GM19455 (cell line): ENCODE results near the gene SLC25A29.
"Not testable (repeated sequence)": the region's sequence is repeated elsewhere in the genome, so short reads cannot be mapped to it uniquely, and the experiment has no call there.

ENCODE experiments used
- ATAC-seq: cut with Tn5 transposase; IDR thresholded peaks from one replicate; pipeline ENCODE4 v1.9.1; 2021; ENCODE audit not compliant: unreplicated experiment

Gene SLC25A29, protein sequence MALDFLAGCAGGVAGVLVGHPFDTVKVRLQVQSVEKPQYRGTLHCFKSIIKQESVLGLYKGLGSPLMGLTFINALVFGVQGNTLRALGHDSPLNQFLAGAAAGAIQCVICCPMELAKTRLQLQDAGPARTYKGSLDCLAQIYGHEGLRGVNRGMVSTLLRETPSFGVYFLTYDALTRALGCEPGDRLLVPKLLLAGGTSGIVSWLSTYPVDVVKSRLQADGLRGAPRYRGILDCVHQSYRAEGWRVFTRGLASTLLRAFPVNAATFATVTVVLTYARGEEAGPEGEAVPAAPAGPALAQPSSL

DNA sequence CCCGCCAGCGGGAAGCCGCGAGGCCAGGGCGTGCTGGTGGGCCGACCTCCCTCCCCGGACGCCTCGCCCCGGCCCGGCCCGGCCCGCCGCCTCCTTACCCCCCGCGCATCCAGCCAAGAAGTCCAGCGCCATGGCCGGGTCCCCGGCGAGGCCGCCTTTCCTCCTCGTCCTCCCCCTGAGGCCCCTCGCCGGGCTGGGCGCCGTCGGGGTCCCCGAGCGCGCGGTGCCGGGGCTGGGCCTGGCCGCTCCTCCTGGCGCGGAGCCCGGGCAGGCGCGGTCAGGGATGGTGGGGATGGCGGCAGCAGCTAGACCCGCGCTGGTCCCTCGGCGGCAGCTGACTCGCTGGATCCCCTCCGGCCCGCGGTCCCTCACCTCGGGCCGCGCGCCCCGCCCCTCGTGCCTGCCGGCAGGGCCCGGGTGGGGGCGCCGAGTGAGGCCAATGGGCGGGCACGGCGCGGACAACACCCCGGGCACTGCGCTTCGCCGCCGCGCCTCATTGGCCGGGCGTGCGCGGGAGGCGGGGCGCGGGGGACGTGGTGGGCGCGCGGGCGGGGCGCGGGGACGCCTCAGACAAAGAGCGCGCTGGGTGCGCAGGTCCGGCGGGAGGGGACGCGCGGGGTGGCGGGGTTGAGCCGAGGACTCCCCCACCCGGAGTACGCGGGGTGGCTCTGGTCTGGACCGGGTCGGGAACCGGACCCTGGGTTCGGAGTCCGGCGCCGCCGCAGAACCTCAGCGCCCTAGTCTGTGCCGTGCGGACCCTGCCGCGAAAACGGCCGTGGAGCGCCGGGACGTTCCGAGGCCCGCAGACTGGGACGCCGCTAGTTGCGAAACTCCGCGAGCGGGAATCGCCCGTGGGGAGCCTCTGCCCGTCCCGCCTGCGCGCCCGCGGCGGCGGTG is at the start of gene SLC25A29:
Gene SLC25A29 (minus strand): TSS at position 344 of the 897 bp plus-strand sequence. CDS start 212 bp downstream, at position 132.
- ATAC-seq: peak; percentile 88

DNA sequence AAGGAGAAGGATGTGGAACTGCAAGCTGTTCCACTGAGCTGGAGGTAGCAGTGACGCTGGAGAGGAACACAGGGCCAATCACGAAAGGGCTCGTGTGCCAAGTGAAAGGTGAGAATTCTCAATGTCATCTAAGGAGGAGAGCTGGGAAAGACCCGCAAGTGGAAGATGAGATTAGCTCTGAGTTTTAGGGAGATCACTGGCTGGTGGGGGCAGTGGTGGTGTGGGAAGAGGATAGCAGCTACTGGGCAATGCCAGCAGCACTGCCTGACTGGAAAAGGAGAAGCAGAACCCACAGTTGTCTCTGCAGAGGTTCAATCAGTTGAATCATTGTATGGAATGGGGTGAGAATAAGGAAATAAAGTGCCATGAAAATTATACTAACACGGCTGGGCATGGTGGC is 44.7 kb upstream of the SLC25A29 start:
- ATAC-seq: no peak

DNA sequence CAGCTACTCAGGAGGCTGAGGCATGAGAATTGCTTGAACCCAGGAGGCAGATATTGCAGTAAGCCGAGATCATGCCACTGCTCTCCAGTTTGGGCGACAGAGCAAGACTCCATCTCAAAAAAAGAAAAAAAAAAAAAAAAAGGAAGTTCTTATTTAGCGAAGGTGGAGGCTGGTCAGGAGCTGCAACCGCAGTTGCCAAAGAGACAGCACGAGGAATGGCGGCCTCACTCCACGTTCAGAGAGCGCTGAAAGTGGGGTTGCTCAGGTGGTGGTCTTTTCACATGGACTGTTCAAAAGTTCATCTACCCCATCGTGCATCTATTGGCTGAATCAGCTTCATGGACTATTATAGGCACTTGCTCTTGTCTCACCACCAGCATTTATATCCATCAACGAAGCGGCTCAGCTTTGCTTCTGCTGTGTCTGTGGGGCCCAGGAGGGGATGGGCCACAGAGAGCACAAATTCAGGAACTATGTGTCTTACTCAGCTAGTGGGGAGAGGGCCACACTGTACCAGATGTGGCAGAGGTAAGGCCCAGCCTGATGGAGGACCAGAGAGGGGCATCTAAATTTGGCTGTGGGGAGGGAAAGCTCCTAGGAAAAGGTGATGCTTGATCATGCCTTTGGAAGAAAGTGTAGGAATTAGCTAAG is 44.2 kb upstream of the SLC25A29 start:
- ATAC-seq: no peak

DNA sequence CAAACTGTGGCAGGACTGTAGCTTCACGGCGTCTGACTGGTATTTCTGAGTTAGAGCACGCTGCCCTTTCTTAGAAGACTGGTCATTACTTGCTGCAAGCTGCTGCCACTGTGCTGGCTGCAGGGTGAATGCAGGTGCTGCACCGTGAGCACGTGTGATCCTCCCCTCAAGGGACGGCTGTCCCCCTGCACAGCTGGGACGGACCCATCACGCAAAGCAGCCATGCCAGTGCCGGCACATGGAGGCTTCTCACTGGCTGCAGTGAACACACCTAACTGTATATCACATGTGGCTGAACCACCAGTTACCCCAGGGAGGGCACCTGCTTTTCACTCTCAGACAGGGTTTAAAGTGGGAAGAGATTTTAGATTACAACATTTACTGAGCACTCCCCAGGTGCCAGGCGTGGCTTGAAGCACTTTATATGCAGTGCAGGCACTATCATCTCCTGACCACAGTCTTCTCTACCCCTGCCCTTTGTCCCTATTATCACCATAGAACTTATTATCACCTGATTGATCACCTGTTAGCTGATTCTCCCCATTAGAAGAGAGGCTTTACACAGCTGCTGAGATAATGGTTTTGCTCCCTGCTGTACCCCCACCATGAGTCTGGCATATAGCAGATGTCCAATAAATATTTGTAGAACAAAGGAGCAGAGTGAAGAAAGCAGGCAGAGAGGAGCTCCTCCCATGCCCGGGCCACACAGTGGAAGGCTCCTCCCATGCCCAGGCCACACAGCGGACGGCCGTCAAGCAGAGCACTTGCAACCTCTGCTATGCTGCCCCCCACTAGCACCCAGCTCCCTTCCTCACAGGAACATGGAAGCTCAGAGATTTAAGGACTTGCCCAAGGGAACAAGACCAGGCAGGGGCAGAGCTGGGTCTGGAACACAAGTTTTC is 42.8 kb upstream of the SLC25A29 start:
- no peak for ATAC-seq

DNA sequence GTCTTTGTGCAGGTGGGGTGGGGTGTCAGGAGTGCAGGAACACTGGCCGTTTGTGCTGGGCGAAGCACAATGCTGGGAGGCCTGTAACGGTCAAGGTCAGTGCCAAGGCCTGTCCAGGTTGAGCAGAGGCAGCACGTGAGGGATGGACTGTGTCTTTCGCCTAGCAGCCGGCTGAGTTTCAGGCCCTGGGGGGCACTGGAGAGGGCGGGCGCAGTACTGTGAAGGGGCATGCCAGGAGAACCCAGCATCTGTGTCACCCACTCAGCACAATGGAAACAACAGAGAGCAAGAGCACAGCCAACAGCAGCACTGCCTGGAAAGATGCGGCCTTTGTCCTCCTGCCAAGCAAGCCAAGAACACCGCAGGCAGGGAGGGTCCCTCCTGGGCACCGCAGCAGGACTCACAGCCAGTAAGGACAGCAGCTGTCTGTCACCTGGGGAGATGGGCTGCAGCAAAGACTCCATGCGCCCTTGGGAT is 42.0 kb upstream of the SLC25A29 start:
- no peak for ATAC-seq

DNA sequence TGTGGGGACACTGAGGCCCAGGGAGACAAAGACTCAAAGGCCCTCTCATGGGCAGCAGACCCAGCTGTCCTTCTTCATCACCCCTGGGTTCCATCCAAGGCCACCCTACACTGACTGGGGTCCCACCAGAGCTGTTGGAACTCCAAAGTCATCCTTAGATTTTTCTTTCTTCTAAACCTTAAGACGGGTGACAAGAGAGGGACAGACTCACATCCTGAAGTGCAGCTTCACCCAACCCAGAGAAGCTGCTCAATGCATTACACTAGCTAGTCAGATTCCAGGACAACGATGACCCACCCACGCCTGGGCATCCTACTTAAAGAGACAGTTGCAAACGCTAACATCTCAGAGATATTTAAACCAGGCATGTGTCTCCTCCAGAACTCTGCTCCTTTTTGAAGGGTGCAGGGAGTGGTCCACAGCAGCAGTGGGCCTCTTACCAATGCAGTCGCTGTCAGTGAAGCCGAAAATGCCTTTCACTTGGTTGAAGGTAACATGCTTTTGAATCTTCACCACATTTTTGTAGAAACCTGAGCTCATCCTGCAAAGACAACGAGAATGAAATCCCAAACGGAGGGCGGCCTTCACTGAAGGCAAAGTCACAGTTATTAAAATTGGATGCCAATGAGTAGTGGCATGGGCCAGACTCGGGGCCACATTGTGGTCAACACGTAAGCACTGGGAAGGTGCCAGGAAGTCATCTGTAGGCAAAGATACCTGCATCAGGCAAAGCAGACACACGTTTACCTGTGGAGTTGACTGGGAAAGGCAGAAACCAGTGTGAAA is 40.3 kb upstream of the SLC25A29 start:
- ATAC-seq: no peak

DNA sequence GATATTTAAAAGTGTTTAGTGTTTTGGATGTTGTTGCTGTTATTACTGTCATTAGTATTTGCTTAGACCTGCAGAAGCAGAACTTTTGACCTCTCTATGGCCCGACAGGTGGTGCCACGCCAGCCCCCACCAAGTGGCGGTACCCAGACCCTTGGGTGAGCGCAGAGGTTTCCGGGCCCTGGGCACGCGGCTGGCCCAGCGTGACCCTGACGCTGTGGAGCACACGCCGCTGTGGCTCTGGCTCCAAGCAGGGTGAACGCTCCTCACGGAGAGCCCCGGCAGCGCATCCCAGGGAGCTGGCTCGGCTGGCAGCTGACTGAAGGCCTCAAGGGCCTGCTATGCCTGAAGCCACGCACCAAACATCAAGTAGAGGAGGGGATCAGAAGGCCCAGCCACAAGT is 39.5 kb upstream of the SLC25A29 start:
- no peak for ATAC-seq

DNA sequence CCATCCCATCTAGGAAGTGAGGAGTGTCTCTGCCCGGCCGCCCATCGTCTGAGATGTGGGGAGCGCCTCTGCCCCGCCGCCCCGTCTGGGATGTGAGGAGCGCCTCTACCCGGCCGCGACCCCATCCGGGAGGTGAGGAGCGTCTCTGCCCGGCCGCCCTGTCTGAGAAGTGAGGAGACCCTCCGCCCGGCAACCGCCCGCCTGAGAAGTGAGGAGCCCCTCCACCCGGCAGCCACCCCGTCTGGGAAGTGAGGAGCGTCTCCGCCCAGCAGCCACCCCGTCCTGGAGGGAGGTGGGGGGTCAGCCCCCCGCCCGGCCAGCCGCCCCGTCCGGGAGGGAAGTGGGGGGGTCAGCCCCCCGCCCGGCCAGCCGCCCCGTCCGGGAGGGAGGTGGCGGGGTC is 38.4 kb upstream of the SLC25A29 start:
- ATAC-seq: not testable (repeated sequence)

DNA sequence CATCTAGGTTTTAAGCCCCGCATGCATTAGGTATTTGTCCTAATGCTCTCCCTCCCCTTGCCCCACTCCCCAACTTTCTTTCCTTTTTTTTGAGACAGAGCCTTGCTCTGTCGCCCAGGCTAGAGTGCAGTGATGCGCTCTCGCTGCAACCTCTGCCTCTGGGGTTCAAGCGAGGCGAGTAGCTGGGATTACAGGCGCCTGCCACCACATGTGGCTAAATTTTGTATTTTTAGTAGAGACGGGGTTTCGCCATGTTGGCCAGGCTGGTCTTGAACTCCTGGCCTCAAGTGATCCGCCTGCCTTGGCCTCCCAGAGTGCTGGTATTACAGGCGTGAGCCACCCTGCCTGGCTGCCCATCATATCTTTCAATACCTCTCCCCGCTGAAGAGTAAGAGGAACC is 36.6 kb upstream of the SLC25A29 start:
- not testable (repeated sequence) for ATAC-seq

DNA sequence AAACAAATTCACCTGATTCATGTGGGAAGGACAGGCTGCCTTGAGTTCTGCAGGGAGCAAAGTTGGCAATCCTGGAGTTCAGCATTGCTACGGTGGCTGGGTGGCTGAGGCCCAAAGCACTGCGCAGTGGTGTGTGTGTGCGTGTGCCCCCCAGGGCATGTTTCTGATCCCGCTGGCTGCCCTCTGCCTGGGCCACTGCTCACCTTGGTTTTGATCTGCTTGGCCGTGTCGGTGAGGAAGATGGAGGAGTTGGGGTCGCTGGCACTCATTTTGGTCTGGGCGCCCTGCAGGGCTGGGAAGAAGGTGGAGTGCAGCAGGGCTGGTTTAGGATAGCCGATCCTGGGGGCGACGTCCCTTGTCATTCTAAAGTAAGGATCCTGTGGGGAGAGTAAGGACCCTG is 36.0 kb upstream of the SLC25A29 start:
- ATAC-seq: no peak

DNA sequence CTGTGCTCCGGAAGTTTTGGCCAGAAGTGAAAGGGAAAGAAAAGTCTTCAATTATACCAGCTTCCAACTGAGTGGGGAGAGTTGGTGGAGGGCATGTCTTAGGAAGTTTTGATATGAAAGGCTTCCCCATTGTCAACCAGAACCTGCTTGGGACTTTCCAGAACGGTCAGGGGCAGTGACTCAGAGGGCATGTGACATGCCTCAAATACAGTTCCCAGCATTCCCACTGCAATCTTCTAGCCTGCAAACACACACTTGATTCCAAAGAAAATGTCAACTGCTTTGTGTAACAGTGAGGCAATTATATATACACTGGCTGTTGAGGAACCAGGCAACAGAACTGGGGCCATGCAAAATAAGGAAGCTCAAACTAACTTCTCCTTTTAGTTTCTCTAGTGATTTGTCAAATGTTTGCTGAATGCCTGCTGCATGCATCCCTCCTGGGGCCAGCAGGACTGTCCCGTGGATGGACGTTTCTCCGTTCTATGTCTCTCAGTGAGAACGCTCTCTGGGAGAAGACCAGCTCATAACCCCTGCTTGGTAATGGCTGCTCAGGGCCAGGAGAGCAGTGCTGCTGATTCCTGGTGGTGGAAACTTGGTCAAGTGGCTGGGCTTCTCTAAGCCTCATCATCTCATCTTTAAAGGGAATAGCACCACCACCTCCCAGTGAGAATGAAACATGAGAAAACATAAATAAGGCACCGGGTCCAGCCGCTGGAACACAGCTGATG is 35.2 kb upstream of the SLC25A29 start:
- no peak for ATAC-seq

DNA sequence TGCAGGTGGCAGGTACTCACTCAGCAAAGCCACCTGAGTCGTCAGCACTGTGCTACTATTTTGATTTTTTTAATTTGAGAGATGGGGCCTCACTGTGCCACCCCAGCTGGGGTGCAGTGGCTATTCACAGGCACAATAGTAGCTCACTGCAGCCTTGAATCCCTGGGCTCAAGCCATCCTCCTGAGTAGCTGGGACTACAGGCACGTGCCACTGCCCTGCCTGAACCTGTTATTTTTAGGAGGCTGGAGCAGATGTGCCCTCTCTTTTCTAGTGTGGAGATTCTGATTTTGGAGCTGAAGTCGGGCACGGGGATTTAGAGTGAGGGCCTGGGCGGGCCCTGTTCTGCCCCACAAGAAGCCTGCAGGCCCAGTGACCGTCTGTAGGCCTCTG is 34.2 kb upstream of the SLC25A29 start:
- no peak for ATAC-seq

DNA sequence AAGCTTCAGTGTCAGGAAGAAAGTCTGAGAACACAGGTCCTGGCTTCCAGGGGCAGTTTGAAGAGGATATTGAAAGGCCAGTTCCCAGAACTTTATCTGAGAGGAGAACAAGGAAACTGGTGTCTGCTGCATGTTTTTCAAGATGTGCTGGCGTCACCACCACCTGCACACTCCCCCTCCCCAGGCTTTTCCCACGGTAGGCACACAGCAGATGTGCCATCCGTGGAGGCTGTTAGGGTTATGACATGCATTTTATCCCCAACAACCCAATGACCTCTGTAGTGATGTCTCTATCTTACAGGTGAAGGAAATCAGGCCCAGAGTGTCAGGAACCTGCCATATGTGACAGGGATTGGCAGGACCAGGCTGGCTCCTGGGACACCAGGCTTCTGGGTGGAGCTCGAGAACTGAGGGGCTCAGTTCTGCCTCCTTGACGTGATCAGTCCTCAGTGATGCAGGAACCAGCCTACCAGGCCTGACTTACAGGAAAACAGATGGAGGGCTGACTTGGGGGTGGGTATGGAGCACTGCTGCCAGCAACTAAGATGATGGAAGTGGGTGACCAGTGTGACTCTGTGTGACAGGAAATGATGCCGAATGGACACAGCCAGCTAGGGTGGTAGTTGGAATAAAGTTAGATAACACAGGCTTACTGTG is 33.6 kb upstream of the SLC25A29 start:
- ATAC-seq: no peak

DNA sequence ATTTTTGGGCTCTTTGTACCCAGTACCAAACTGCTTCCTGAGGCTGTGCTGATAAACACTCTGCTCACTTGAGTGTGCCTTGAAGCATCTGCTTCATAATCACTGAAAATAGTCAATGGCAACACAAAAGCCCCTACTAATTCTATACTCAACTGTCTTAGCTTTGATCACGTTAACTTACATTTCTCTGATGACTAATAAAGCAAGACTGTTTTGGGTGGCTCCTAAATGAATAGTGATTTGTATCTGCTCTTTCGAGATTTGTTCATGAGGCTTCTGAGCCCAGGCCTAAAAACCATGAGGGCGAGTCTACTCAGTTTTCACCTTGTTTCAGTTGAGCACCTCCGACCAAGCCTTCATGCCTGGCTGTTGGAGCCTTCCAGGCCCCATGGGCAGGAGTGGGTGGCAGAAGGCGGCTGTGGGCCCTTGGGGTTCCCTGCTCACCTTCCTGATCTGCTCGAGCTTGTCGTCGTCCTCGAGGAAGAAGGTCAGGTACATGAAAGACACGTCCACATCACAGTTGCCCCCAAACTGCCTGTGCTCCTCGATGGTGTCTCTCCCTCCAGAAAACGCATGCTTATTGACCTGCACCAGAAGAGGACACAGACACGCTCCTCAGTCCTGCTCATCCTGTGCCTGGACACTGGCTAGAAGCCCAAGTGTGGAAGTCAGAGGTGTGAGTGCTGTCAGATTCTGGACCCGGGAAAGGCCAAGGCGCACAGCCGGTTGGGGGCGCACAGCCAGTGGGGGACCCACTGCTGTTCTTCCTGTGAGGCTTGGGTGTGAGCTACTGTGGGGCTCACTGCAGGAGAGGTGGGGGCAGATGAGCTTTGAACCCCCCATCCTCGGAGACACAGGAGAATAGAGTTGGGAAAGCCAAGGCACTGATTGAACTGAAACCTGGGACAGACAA is 30.6 kb upstream of the SLC25A29 start:
- ATAC-seq: no peak

DNA sequence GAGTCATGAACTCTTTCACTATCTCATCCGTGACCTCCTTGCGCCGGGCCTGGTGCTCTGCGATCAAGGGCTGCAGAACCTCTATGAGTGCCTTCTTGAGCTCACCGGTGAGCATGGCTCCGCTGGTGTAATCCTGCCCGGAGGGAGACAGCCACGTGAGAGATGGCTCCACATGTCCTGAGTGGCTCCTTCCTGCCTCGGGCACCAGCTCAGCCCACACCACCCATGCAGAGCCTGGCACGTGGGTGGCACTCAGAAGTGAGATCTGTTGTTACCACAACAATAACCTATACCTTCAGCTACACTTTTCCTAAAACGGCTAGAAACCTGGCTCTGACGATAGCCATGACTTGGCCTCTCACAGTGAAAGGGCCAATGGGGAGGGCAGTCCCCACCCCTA is 28.7 kb upstream of the SLC25A29 start:
- ATAC-seq: no peak

DNA sequence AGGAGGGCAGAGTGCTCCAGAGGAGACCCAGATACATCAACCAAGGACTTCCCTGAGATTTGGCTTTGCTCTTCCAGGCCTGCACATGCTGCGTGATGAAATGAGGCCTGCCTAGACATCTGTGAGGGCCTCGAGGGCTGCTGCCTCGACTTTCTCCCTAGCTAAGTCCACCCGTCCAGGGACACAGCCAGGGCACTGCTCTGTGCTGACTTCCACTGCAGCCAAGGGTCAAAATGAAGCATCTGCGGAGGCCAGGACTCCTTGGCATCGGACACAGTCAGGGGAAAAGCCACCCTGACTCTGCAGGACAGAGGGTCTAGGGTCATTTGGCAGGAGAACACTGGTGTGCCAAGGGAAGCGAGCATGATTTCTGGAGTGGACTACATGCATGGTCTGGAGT is 27.6 kb upstream of the SLC25A29 start:
- ATAC-seq: no peak

DNA sequence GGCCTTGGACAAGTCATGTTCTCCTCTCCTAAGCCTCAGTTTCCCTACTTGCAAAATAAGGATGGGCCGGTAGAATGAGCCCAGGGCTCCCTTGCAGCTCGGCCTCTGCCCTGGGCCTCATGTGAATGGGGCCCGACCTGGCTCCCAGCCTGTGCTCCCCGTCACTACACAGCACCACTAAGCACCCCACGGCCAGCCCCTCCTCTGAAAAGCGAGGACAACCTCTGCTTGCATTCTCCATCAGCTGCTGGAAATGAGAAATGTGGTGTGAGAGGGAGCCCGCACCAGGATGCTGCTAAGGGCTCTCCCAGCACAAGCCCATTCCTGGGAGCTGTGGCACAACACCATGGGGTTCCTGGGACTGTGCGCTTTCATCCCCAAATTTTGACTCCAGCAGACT is 27.1 kb upstream of the SLC25A29 start:
- no peak for ATAC-seq

DNA sequence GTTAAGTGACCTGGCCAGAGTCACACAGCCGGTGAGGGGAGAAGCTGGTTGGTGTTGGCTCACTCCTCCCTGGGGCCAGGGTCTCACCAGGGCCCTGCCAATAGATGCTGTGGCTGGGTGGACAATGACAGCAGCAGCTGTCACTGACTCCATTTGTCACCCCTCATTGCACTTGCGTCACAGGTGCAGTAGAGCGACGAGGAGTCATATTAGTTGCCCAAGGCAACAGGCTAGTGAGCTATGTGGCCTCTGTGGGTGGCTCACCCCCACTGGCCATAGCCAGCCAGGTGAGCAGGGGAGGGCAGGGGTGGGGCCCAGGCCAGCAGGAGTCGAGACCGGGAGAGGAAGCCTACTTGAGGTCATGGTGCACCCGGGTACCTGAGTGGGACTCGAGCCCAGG is 26.6 kb upstream of the SLC25A29 start:
- ATAC-seq: no peak
